Panc1 (cell line): ENCODE results near the gene KAT6B.

Experiments
- CTCF ChIP-seq: fragments of 450-650 bp; IDR thresholded peaks from 2 replicates; pipeline ENCODE4 v1.5.1; 2017; ENCODE audit warnings: mild to moderate bottlenecking
- POLR2AphosphoS5 ChIP-seq: IDR thresholded peaks from 2 replicates; pipeline ENCODE4 v1.6.1; 2012; ENCODE audit warnings: mild to moderate bottlenecking, low read depth, low read length, moderate library complexity
- REST ChIP-seq, 2 experiments: IDR thresholded peaks; 2 replicates each; pipeline ENCODE4 v1.6.1; 2011 to 2012; ENCODE audit warnings: low read depth in 2 of 2, control low read depth in 1 of 2, low read length in 1 of 2, mild to moderate bottlenecking in 1 of 2, moderate library complexity in 1 of 2; ENCODE audit not compliant: insufficient read depth in 1 of 2
- SIN3A ChIP-seq: IDR thresholded peaks from 2 replicates; pipeline ENCODE4 v1.6.1; 2012; ENCODE audit warnings: low read depth, mild to moderate bottlenecking, low read length, moderate library complexity, borderline replicate concordance; ENCODE audit not compliant: insufficient read depth
- TCF7L2 ChIP-seq: IDR thresholded peaks from 2 replicates; pipeline ENCODE4 v1.6.1; 2011; ENCODE audit warnings: mild to moderate bottlenecking, low read depth, low read length, inconsistent platforms

DNA sequence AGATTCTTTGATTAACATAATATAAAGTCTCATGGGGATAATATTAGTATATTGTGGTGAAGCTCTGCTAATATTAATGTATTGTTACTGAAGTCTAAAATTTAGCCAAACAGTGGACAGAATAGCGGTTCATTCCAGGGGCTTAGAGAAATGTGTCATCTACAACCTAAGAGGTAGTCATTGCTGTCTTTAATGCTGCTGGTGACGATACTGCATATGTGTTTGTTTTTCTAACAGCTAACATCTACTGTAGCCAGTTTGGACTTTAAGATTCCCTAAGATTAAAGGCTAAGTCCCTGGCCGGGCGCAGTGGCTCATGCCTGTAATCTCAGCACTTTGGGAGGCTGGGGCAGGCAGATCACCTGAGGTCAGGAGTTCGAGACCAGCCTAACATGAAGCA lies 183.0 kb downstream of the KAT6B start:
- TF ChIP-seq CTCF: no peak
- no peak for TF ChIP-seq POLR2AphosphoS5
- no peak for TF ChIP-seq SIN3A
- TF ChIP-seq REST (IDR thresholded peaks at IDR 0.05; ENCODE audit: insufficient read depth in 1 of 2, low read depth in 2 of 2, low read length in 1 of 2): no peak
- TF ChIP-seq TCF7L2: no peak
